SK-MEL-5 (cell line): ENCODE data around the gene RNF208. TPM values are rescaled to one million over a fixed set of nuclear protein-coding genes. Genes with fewer than 3 reads are reported as not detected.
A peak's percentile ranks its signal among the peaks of the same experiment; 100 is the strongest.

ENCODE experiments used
- DNase-seq: peaks from one replicate; pipeline ENCODE4 v3.0.0-alpha.2; 2016; ENCODE audit warnings: low read depth, low spot score
- in situ Hi-C: cut with HindIII; loops from 2 replicates; pipeline ENCODE4 v1.10.0; 2016; ENCODE audit warnings: low sequenced_read_pairs, high pct_unique_total_duplicates, low pct_unique_long_range_greater_than_20kb
- total RNA-seq: library from RNA; depleted of rRNA; stranded (reverse); fragments of >200 nt; shearing (Covaris generic); gene quantifications from 2 replicates; pipeline ENCODE4 v1.2.3, GENCODE V29; 2014

The RNF208 gene
- total RNA-seq, 1 experiment from 2014 or later: not detected

DNA sequence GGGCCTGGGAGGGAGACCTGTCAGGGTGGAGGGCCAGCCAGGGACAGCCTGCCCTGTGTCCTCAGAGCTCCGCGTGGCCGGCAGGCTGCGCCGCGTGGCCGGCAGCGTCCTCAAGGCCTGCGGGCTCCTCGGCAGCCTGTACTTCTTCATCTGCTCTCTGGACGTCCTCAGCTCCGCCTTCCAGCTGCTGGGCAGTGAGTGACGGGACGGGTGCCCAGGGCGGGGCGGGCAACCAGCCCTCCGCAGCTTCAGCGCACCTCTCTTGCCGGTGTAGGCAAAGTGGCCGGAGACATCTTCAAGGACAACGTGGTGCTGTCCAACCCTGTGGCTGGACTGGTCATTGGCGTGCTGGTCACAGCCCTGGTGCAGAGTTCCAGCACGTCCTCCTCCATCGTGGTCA lies 10.5 kb upstream of the RNF208 start:
- DNase-seq: no peak

DNA sequence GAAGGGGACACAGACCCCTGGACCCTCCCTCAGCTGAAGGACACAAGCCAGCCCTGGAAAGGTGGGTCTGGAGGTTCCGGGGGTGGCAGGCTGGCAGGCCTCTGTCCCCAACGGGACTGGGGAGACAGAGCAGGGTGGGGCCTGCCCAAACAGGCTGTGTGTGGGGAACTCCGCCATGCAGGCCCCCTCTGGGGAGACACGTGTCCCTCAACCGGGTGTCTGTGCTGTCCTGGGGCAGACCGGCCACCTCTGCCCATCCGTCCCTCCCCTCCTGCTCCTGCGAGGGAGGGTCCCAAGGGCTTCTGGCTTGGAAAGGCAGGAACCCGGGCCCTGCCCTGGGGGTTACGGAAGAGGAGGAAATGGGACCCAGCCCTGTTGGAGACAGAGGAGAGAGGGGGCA lies 10.1 kb upstream of the RNF208 start:
- DNase-seq: no peak
- in situ Hi-C loops: no loop called here

More for the DNA sequence above, 10.5 kb upstream of the RNF208 start:
- in situ Hi-C loops: no loop called here

DNA sequence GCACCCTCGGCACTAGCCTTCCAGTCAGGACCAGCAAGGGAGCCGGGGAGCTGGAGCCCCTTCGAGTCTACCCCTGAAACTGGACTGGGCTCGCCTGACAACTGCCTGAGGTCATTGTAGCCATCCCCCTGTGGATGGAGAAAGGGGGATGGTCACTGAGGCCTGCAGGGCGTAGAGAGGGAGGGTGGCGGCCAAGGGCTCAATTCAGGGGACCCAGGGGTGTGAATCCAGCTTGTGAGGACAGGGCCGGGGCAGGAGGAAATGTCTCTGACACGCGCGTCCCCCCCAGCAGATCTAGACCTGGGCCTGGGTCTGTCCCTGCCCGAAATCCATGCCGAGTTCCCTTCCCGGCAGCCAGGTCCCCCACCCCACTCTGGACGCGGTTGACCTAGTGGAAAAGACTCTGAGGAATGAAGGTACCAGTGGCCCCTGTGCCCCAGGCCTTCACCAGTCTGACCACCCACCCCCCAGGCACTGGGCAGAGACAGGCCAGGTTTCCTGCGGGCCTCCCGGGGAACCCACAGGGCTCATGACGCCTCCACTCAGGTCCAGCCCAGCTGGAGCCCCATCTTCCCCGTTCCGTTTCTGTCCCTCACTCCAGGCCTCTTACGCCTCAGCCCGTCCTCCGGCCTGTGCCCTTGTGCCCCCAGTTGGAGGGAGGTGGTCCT lies 9.5 kb upstream of the RNF208 start:
- in situ Hi-C loops: no loop called here
- no peak for DNase-seq

DNA sequence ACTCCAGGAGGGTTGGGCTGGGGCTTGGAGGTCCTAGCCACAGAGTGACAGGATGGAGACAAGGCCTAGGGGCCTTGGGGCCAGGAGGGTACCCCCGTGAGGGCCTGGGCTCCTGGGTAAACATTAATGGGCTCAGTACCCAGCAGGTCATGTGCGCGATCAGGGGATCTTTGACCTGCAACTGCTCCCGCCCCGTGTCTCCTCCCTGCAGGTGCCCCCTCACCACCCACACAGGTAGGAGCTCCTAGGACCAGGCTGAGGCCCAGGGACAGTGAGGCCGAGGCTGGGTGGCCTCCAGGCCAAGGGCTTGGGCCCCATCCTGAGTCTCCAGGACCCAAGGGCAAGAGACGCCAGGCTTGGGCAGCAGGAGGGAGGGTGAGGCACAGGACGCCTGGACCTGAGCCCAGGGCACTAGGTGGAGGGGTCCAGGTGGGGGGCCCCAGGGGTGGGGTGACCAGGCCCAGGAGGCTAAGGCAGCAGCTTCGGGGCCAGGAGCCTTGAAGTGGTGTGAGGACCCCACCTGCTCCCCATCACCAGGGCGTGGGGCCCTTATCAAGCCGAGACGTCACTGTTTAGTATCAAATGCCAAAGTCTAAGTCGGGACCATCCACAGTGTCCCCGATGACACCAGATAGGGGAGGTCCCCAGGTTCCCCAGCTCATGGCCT lies 8.8 kb upstream of the RNF208 start, which contains the start of gene SLC34A3:
SLC34A3 (plus strand) TSS at position 197 of the 667 bp plus-strand sequence. CDS start 802 bp downstream, outside the sequence.
- in situ Hi-C loops: no loop called here
- no peak for DNase-seq

DNA sequence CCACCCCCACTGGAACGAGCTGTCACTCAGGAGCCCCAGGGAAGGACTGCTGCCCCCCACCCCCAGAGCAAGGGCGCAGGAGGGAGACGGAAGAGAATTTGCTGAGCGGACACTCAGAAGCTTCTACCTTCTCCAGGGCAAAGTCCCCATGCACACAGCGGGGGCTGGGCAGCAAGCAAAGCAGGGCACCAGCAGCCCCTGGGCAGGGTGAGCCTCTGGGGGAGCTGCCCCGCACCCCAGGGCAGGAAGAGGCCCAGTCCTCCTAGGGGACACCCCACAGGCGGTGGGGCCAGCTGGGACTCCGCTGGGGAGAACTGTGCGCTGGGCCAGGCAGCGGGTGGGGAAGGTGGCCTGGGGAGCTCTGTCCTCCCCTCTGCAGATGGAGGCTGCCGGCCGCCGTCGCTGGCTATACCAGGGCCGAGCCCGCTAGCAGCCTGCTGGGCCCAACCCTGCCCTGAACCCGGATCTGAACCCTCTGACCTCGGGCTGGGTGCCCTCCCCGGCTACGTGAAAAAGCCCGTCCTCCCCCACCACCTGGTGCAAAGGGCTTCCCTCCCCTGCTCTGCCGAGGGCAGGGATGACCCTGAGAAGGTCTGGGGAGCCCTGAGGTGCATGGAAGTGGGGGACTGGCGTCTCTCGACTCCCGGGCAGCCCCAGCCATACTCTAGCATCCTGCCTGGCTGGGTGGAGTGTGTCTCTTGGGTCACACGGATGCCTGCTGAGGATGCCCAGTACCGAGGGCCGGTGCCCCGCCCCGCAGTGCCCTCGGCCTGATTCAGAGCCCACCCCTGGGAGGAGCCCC lies 8.1 kb upstream of the RNF208 start:
- DNase-seq: peak; percentile 40
- in situ Hi-C loops: no loop called here

DNA sequence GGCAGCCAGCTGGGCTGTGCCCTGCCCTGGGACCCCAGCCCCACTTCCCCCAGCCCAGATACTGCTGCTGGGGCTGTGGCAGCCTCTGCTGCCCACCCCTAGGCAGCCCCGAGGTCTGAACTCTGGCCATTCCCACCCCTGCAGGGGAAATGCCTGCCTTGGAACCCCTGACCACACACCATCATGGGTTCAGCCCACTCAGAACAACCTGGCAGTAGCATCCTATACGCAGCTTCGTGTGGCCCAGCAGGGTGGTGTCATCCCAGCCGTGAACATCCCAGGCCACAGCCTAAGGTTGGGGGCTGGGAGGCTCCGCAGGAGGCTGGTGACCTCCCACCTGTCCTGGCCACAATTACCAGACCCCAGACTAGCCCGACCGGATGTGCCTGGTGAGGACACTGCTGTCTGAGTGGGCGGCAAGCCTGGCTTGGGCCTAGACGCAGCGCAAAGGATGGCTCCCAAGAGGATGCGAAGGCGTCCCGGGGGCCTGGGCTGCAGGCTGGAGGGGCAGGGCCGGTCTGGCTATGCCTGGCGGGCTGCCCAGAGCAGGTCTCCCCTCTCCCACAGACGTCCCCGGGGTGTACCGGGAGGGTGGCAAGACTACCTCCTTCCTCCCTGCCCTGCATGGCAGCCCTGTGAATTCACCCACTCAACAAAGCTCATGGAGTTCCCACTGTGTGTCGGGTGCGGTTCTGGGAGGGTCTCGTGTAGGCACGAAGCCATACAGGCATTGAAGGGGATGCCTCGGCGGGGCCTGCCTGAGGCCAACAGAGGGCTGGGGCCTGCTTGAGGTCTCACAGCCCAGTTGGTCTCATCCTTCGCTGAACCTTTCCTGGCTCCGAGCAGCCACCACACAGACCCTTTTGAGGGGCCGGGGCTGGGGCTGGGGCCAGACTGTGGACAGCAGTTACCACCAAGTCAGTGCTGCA lies 7.2 kb upstream of the RNF208 start:
- in situ Hi-C loops: no loop called here
- DNase-seq: no peak

DNA sequence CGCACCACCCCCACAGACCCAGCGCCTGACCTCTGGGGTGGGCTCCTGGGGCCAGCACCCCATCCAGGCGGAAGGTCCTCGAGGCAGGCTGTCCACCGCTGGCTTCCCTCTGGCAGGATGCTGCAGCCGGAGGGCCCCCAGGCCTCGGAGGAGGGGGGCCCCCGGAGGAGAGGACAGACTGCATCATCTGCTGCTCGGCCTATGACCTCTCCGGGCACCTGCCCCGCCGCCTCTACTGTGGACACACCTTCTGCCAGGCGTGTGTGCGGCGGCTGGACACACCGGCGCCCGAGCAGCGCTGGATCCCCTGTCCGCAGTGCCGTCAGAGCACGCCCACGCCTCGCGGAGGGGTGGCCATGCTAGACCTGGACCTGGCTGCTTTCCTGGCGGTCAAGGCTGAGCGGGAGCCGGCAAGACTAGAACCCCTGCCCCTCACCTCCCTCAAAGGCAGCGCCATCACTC lies 6.5 kb upstream of the RNF208 start:
- DNase-seq: no peak
- in situ Hi-C loops: no loop called here

DNA sequence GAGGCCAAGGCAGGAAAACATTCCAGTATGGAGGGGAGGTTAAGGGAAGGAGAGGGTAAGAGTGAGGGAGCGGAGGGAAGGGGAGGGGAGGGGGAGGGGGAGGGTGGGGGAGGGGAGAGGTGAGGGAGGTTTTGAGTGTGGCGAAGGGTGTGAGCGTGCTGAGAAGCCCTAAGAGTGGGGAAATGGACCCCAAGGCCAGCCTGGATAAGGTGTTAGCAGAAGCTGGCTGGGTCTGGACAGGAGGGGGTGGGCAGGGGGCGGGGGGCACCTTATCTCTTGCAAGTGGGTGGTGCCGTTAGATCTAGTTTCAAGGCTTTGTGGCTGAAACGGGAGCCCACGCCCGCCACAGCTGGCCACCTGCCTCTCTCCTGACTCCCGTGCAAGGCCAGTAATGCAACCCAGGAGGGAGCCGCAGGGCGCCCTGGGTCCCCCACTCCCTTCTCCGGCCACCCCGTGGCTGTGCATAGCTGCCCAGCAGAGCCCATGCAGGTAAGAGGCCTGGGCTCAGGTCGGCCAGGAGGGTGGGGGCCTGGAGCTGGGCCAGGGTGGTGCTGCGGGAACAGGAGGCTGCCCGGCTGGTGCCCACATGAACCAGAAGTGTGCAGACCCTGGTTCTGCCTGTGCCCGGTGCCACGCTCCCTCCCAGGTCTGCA lies 5.9 kb upstream of the RNF208 start:
- in situ Hi-C loops: no loop called here
- no peak for DNase-seq

DNA sequence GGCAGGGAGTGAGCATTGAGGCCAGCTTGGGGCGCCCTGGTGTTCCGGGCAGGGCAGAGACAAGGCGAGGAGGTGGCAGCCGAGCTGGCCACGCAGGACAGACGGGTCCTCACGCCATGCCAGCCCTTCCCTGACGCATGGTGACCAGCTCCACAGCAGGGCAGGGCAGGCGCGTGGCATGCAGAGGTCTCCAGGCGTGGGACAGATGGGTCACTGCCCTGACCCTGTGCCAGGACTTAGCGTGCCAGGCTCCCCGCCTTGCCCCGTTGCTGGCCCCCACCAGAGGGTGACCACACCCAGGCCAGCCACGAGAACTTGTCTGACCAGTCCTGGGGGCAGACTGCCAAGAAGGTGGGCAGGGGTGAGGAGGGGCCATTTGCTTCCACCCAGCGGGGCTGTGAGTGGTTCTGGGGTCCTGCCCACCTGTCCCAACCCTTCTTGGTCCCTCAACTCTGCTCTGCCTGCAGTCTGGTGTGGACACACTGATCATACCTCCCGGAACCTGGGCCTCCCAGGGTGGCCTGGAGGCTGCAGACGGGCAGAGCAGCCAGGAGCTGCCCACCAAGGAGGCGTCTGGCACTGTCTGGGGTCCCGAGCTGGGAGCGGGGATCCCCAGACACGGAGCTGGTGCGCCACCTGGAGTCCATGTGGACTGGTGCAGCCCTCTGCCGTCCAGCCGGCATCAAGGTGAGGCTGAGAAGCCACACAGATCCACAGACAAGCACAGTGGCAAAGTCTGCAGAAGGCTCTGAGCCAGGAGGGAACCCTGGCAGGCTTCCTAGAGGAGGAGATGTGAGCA lies 5.2 kb upstream of the RNF208 start, which contains the start of gene RNF224:
RNF224 (plus strand) TSS at position 449 of the 799 bp plus-strand sequence. CDS start 834 bp downstream, outside the sequence.
- in situ Hi-C loops: no loop called here
- DNase-seq: peak; percentile 78

DNA sequence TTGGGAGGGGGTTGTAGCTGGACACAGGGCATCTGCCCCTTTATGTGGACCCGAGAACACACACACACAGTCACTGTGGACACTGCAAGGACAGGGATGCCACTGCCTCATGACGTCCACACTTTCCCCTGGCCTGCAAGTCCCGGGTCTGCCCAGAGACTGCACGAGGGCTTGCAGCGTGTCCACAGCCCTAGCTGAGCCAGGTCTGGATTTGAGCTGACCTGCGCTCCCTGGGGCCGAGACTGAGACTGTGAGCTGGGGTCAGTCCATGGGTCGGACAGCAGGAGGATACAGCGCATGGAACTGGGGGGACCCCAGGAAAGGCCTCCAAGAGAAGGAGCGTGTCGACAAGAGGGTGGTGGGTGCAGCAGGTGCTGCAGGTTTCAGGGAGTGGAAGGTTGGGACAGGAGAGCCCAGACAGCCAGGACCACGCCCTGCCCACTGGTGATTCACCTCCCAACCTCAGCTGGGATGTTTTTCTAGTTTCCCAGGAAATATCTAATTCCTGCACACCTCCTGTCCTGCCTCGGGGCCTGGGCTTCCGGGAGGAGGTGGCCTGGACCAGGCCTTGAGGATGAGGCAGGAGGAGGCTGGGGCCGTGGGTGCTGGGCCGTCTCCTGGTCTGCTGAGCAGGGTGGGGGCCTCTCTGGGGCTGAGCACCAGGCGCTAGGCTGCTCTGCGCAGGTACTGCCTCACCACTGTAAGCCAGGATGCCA lies 4.5 kb upstream of the RNF208 start:
- no peak for DNase-seq
- in situ Hi-C loops: no loop called here

DNA sequence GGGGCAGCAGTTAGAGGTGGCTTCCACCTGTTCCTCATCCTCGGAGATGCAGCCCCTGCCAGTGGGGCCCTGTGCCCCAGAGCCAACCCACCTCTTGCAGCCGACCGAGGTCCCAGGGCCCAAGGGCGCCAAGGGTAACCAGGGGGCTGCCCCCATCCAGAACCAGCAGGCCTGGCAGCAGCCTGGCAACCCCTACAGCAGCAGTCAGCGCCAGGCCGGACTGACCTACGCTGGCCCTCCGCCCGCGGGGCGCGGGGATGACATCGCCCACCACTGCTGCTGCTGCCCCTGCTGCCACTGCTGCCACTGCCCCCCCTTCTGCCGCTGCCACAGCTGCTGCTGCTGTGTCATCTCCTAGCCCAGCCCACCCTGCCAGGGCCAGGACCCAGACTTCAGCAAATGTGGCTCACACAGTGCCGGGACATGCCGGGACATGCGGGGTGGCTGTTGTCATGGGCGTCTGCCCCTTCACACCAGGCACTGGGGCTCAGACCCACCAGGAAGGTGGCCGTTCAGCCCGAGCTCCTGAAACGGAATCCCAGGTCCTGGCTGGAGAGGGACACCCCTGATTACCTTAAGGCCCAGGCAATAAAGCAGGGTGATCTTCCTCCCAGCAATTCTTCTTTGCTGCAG lies 3.8 kb upstream of the RNF208 start:
- no peak for DNase-seq
- in situ Hi-C loops: no loop called here

DNA sequence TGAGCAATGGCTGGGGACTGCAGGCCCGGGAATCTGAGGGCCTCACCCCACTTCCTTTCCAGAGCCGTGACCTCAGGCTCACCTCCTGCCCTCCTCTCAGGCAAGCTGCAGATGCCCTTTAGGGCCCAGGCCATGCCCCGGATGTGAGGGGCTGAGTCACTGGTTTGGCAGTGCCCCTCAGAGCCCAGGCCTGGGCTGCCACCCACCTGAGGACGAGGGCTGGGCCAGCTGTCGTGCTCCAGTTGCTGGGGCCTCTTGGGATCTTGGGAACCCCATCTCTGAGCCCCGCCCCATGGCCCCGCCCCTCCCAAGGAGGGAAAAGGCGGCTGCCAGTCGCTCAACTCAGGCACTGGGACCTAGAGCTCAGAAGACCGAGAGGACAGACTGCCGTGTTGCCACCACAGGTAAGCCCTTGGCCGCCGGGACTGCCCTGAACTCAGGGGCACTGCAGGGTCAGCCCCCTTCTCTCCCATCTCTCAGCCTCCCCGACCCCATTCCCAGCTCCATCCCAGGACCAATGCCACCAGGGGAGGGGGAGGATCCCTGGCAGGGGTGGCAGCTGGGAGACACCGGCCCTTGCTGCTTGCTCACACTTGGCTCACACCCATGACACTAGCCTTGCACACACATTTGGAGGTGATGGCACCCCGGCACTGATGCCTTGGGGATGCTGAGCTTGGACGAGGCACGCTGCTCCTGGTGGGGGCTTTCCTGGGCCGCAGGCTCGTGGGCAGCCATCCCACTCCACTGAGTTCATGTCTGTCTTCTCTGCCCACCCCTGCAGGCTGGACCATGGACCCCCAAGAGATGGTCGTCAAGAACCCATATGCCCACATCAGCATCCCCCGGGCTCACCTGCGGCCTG lies 3.0 kb upstream of the RNF208 start, which contains the start of gene CYSRT1:
CYSRT1 (plus strand) TSS at position 345 of the 865 bp plus-strand sequence; CDS start at position 793, 448 bp downstream.
- in situ Hi-C loops: no loop called here

DNA sequence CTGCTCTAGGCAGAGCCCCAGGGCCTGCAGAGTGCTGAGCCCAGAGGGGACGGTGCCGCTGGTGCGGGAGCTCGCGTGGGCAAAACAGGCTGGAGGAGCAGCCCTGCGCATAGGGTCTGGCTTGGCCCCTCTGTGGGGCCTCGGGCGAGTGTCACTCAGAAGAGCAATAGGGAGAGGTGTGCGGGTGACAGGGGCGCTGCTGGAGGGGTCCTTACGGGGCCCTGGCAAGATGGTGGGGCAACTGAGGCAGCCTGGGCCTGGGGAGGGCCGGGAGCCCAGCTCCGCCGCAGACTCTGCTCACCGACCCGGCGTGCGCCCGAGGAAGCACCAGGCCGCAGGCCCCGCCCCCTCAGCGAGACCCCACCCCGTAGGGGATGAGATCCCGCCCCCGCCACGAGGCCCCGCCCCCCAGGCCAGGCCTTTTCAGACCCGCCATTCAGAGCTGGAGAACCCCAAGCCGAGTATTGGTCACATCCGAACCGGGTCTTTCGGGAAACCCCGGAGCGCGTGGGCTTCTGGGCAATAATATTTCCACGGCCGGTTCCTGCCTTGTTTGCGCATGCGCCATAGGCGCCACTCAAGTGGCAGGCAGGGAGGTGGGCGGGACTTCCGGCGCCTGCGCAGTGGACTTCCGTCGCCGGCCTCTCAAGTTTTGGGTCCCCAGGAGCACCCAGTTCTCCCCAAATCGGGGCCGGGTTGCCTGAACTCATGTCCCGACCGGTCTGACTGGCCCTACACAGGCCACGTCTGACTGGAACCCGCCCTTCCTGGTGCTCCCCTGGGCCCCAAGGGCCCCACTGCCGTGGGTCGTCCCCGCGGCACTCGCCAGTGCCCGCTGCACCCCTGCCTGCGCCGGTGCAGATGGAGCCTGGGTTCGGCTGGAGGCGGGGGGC lies 1.3 kb upstream of the RNF208 start:
- peak; percentile 98 for DNase-seq
- in situ Hi-C loops: no loop called here

More for the DNA sequence above, 3.0 kb upstream of the RNF208 start, which contains the start of gene CYSRT1:
- DNase-seq: no peak
